H9 (cell line): Measurements from ENCODE around the gene ADAT2. TPM values are rescaled to one million over a fixed set of nuclear protein-coding genes. Genes with fewer than 3 reads are reported as not detected.

Source experiments
- DNase-seq: peaks from one replicate; pipeline ENCODE4 v3.0.0-alpha.2; 2017
- H2AFZ ChIP-seq: one replicate; pipeline ENCODE4 v1.6.1; 2013; ENCODE audit warnings: mild to moderate bottlenecking, low read length, control low read depth, moderate library complexity
- H2AK5ac ChIP-seq: 2 replicates; pipeline ENCODE4 v1.6.1; 2013; ENCODE audit warnings: low read length, control low read depth, mixed read lengths; ENCODE audit not compliant: insufficient read length
- H2BK120ac ChIP-seq: one replicate; pipeline ENCODE4 v1.6.1; 2013; ENCODE audit warnings: low read depth, mild to moderate bottlenecking, low read length, control low read depth, inconsistent platforms; ENCODE audit not compliant: poor library complexity, severe bottlenecking
- H2BK12ac ChIP-seq: 2 replicates; pipeline ENCODE4 v1.6.1; 2013; ENCODE audit warnings: low read length, control low read depth, mixed read lengths, low read depth; ENCODE audit not compliant: insufficient read length
- H2BK15ac ChIP-seq: 2 replicates; pipeline ENCODE4 v1.6.1; 2013; ENCODE audit warnings: low read depth, low read length, control low read depth
- H2BK20ac ChIP-seq: one replicate; pipeline ENCODE4 v1.6.1; 2013; ENCODE audit warnings: low read depth, mild to moderate bottlenecking, low read length, control low read depth, inconsistent platforms; ENCODE audit not compliant: poor library complexity, severe bottlenecking
- H2BK5ac ChIP-seq: 2 replicates; pipeline ENCODE4 v1.6.1; 2013; ENCODE audit warnings: low read length, control low read depth, mixed read lengths; ENCODE audit not compliant: insufficient read length
- H3K14ac ChIP-seq: 2 replicates; pipeline ENCODE4 v1.6.1; 2013; ENCODE audit warnings: low read length, control low read depth; ENCODE audit not compliant: insufficient read depth
- H3K18ac ChIP-seq: 2 replicates; pipeline ENCODE4 v1.6.1; 2013; ENCODE audit warnings: low read depth, mild to moderate bottlenecking, mixed read lengths, low read length, control low read depth; ENCODE audit not compliant: insufficient read length
- H3K23ac ChIP-seq: 2 replicates; pipeline ENCODE4 v1.6.1; 2013; ENCODE audit warnings: low read length, control low read depth, mixed read lengths, low read depth; ENCODE audit not compliant: insufficient read length
- H3K23me2 ChIP-seq: 2 replicates; pipeline ENCODE4 v1.6.1; 2013; ENCODE audit warnings: low read depth, mild to moderate bottlenecking, mixed read lengths, low read length, control low read depth; ENCODE audit not compliant: insufficient read length, poor library complexity, severe bottlenecking
- H3K27ac ChIP-seq: 2 replicates; pipeline ENCODE4 v1.5.1; 2013; ENCODE audit warnings: low read length, control low read depth, mixed read lengths, low read depth; ENCODE audit not compliant: insufficient read length
- H3K27me3 ChIP-seq: 2 replicates; pipeline ENCODE4 v1.6.1; 2013; ENCODE audit warnings: low read length, control low read depth, inconsistent platforms; ENCODE audit not compliant: insufficient read depth
- H3K4ac ChIP-seq: 2 replicates; pipeline ENCODE4 v1.6.1; 2013; ENCODE audit warnings: low read depth, mild to moderate bottlenecking, control low read depth, inconsistent platforms, low read length, moderate library complexity
- H3K4me1 ChIP-seq: 2 replicates; pipeline ENCODE4 v1.6.1; 2013; ENCODE audit warnings: low read length, control low read depth, inconsistent platforms; ENCODE audit not compliant: insufficient read depth
- H3K4me2 ChIP-seq: 2 replicates; pipeline ENCODE4 v1.6.1; 2013; ENCODE audit warnings: low read length, control low read depth, mixed read lengths; ENCODE audit not compliant: insufficient read length, insufficient read depth
- H3K56ac ChIP-seq: 2 replicates; pipeline ENCODE4 v1.6.1; 2013; ENCODE audit warnings: low read depth, mild to moderate bottlenecking, mixed read lengths, low read length, control low read depth; ENCODE audit not compliant: insufficient read length
- H3K79me1 ChIP-seq: 2 replicates; pipeline ENCODE4 v1.6.1; 2013; ENCODE audit warnings: low read depth, mild to moderate bottlenecking, moderate library complexity, low read length, control low read depth, inconsistent platforms; ENCODE audit not compliant: insufficient read depth, poor library complexity, severe bottlenecking
- H3K79me2 ChIP-seq: 2 replicates; pipeline ENCODE4 v1.6.1; 2013; ENCODE audit warnings: low read length, control low read depth, inconsistent platforms; ENCODE audit not compliant: insufficient read depth
- H3K9ac ChIP-seq: 2 replicates; pipeline ENCODE4 v1.6.1; 2013; ENCODE audit warnings: low read length, control low read depth, mixed read lengths; ENCODE audit not compliant: insufficient read length; ENCODE audit errors: extremely low read depth
- H3K9me3 ChIP-seq: one replicate; pipeline ENCODE4 v1.6.1; 2013; ENCODE audit warnings: low read depth, low read length, inconsistent platforms; ENCODE audit not compliant: control insufficient read depth
- H3T11ph ChIP-seq: one replicate; pipeline ENCODE4 v1.6.1; 2013; ENCODE audit warnings: mild to moderate bottlenecking, low read length, control low read depth, inconsistent platforms
- H4K20me1 ChIP-seq: one replicate; pipeline ENCODE4 v1.6.1; 2013; ENCODE audit not compliant: control insufficient read depth, insufficient read length, insufficient read depth
- H4K5ac ChIP-seq: 2 replicates; pipeline ENCODE4 v1.6.1; 2013; ENCODE audit warnings: low read depth, mild to moderate bottlenecking, mixed read lengths, low read length, control low read depth; ENCODE audit not compliant: insufficient read length
- H4K8ac ChIP-seq: replicated peaks from 2 replicates; pipeline ENCODE4 v1.6.1; 2013; ENCODE audit warnings: low read length, control low read depth, mixed read lengths, low read depth; ENCODE audit not compliant: insufficient read length
- H4K91ac ChIP-seq: 2 replicates; pipeline ENCODE4 v1.6.1; 2013; ENCODE audit warnings: low read depth, mild to moderate bottlenecking, moderate library complexity, mixed read lengths, low read length, control low read depth; ENCODE audit not compliant: insufficient read length
- H3K27ac Mint-ChIP-seq, 3 experiments: 2 replicates in 2 of 3; 3 replicates in 1 of 3; pipeline ENCODE4 v1.8.0; 2020 to 2021; ENCODE audit warnings: mixed read lengths in 3 of 3, mild to moderate bottlenecking in 1 of 3, moderate library complexity in 1 of 3
- H3K27me3 Mint-ChIP-seq: 2 replicates; pipeline ENCODE4 v1.8.0; 2021; ENCODE audit warnings: low read depth, mild to moderate bottlenecking, moderate library complexity, mixed read lengths
- H3K36me3 Mint-ChIP-seq, 3 experiments: 2 replicates in 2 of 3; 3 replicates in 1 of 3; pipeline ENCODE4 v1.8.0; 2020 to 2021; ENCODE audit warnings: low read depth in 3 of 3, mixed read lengths in 3 of 3; ENCODE audit not compliant: insufficient read depth in 1 of 3
- H3K4me1 Mint-ChIP-seq, 2 experiments: 2 replicates each; pipeline ENCODE4 v1.8.0; 2020; ENCODE audit warnings: mixed read lengths in 2 of 2
- H3K4me3 Mint-ChIP-seq, 2 experiments: 2 replicates in 1 of 2; 3 replicates in 1 of 2; pipeline ENCODE4 v1.8.0; 2020 to 2021; ENCODE audit warnings: mild to moderate bottlenecking in 2 of 2, mixed read lengths in 2 of 2, moderate library complexity in 1 of 2
- H3K9me3 Mint-ChIP-seq, 2 experiments: 2 replicates in 1 of 2; 3 replicates in 1 of 2; pipeline ENCODE4 v1.8.0; 2020; ENCODE audit warnings: mild to moderate bottlenecking in 2 of 2, mixed read lengths in 2 of 2, moderate library complexity in 1 of 2
- WGBS: extraction: QIAGEN DNeasy Blood & Tissue Kit; methylation state at CpG from one replicate; pipeline ENCODE4 v1.1.7; 2013; ENCODE audit warnings: missing lambda C conversion rate, low lambda C conversion rate, mixed read lengths; ENCODE audit not compliant: insufficient read length; ENCODE audit errors: extremely low coverage; 5-methylcytosine and 5-hydroxymethylcytosine counted together
- total RNA-seq: library from RNA; stranded (reverse); gene quantifications from 2 replicates; pipeline ENCODE4 v1.2.1, GENCODE V29; 2021
- TF ChIP-seq, protein P1 (sequence below): fragments of 200-600 bp; sonication (generic); conservative IDR thresholded peaks from 3 replicates; pipeline ENCODE4 v1.8.0; 2021; ENCODE audit warnings: antibody characterized with exemption, mild to moderate bottlenecking

ADAT2 gene
- total RNA-seq, 1 experiment from 2014 or later: 11.3 TPM

DNA sequence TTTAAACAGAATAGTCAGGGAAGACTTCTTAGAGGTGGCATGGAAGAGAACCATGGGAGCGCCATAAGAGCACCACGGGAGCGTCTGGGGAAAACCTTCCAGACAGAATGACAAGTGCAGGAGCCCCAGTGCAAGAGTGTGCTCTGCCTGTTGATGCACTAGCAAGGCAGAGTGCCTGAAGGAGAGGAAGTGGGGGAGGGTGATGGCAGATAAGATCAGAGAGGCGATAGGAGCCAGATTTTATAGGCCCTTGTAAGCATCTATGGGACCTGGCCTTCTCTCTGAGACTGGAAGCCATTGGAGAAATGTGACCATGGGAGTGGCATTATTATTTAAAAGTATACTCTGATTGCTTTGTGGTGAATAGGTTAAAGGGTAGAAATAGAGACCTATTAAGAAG lies 47.9 kb upstream of the ADAT2 start:
- no peaks in the 10 kb centered on the region for H4K20me1 ChIP-seq
- no peaks in the 10 kb centered on the region for H3K27me3 ChIP-seq
- H4K5ac ChIP-seq: no peak overlapping the region
- no peaks in the 10 kb centered on the region for H3K23me2 ChIP-seq
- TF ChIP-seq, protein P1, sequence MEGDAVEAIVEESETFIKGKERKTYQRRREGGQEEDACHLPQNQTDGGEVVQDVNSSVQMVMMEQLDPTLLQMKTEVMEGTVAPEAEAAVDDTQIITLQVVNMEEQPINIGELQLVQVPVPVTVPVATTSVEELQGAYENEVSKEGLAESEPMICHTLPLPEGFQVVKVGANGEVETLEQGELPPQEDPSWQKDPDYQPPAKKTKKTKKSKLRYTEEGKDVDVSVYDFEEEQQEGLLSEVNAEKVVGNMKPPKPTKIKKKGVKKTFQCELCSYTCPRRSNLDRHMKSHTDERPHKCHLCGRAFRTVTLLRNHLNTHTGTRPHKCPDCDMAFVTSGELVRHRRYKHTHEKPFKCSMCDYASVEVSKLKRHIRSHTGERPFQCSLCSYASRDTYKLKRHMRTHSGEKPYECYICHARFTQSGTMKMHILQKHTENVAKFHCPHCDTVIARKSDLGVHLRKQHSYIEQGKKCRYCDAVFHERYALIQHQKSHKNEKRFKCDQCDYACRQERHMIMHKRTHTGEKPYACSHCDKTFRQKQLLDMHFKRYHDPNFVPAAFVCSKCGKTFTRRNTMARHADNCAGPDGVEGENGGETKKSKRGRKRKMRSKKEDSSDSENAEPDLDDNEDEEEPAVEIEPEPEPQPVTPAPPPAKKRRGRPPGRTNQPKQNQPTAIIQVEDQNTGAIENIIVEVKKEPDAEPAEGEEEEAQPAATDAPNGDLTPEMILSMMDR: no peak
- no peak overlapping the region for H3K18ac ChIP-seq
- H2AK5ac ChIP-seq: no peak overlapping the region
- no peaks in the 10 kb centered on the region for H3K79me1 ChIP-seq
- WGBS: no CpG with 5 or more reads among the region's 4 CpGs
- no peaks in the 10 kb centered on the region for H3K9me3 ChIP-seq
- no peaks in the 10 kb centered on the region for H3K79me2 ChIP-seq
- no peak overlapping the region for H3K23ac ChIP-seq
- H3K9ac ChIP-seq: no peak overlapping the region
- H2BK5ac ChIP-seq: no peak overlapping the region
- H3K27ac ChIP-seq: no peak overlapping the region
- H2BK20ac ChIP-seq: no peak overlapping the region
- peaks cover 9 to 71% (median 42%) of the 10 kb centered on the region in 3 experiments; a peak in 6 of 7 replicates for H3K36me3 Mint-ChIP-seq
- H3T11ph ChIP-seq: no peak overlapping the region
- H2AFZ ChIP-seq: no peak overlapping the region
- H3K4me3 Mint-ChIP-seq: no peak overlapping the region
- H4K91ac ChIP-seq: no peak overlapping the region
- no peak overlapping the region for H3K56ac ChIP-seq
- no peaks in the 10 kb centered on the region for H3K9me3 Mint-ChIP-seq
- H3K4me2 ChIP-seq: no peak overlapping the region
- H3K14ac ChIP-seq: no peak overlapping the region
- H4K8ac ChIP-seq: no peak overlapping the region
- no peak overlapping the region for H2BK12ac ChIP-seq
- no peaks in the 10 kb centered on the region for H3K27me3 Mint-ChIP-seq
- H2BK15ac ChIP-seq: no peak overlapping the region
- H3K27ac Mint-ChIP-seq: no peak overlapping the region; a peak in 1 of 7 replicates
- no peak for DNase-seq
- no peak overlapping the region for H3K4ac ChIP-seq
- no peak overlapping the region for H2BK120ac ChIP-seq
- no peaks in the 10 kb centered on the region for H3K4me1 ChIP-seq
- no peaks in the 10 kb centered on the region for H3K4me1 Mint-ChIP-seq
